GM19025 (cell line): Measurements from ENCODE around the gene ZNHIT1.

Experiments used
- ATAC-seq: cut with Tn5 transposase; IDR thresholded peaks from one replicate; pipeline ENCODE4 v1.9.1; 2021; ENCODE audit warnings: mild to moderate bottlenecking, low read depth, moderate library complexity; ENCODE audit not compliant: unreplicated experiment

Gene ZNHIT1

GRCh38 chr7:101271021-101271420 lies 53.1 kb downstream of the ZNHIT1 start:
- no peak for ATAC-seq

- no peak for ATAC-seq
These were observed 55.2 kb downstream of the ZNHIT1 start for GRCh38 chr7:101273206-101273605.
